Activated T-cell treated with anti-CD3 and anti-CD28 coated beads for 48 hours (primary cell): ENCODE data around the gene FTO.

Experiments
- DNase-seq: peaks from one replicate; pipeline ENCODE4 v3.0.0-alpha.2; 2020; ENCODE audit warnings: low read depth

The FTO gene

DNA sequence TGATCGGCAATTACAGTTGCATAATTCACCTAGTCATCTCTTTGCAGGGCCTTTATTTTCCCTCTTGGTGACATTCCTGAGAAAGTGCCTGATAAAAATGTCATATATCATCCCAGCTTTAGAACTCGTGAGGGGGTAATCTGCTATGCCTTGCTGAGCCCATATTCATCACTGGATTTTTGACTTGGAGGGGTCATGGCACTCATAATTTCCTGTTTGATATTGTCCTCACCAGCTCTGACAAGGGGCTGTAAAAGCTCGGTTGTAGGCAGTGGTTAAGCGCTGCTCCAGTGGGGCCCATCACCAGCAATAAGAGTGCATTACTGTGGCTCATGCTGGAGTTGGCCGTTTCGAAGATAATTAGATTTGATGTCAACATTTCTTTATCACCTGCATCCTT, 355.4 kb downstream of the FTO start:
- DNase-seq = no peak

DNA sequence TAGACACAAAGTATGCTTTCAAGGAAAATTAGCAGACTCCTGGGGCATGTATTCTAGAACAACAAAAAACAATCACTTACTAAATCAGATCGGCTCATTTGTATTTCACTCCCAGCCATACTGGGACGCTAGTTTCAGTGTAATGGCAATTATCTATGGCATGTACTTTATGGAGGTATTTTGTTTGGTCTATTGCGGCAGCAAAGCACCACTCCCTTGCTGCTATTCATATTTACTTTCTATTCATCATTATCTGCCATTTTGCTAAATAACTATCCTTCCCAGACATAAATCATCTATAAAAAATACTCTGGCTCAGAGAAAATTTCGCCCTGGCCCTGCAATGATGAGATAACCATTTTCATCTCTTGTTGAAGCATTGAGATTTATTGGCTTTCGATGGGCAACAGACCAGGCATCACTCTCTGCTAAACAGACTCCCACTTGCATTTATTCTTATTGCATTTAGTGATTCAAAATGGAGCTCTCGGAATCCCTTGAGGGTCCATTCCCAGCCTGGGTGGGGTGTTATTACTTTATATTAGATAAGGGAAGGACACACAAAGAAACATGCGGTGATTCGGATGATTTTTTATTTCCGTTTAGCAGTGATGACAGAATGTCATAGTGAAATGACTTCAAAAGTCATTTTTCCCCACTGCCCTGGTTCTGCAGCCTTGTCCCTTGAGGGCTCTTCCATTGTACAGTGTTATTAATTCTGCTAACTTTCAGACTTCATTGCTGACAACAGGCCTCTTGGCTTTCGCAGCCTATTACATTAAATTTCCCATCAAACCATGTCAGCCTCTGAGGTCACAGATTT, 356.9 kb downstream of the FTO start:
- no peak for DNase-seq

DNA sequence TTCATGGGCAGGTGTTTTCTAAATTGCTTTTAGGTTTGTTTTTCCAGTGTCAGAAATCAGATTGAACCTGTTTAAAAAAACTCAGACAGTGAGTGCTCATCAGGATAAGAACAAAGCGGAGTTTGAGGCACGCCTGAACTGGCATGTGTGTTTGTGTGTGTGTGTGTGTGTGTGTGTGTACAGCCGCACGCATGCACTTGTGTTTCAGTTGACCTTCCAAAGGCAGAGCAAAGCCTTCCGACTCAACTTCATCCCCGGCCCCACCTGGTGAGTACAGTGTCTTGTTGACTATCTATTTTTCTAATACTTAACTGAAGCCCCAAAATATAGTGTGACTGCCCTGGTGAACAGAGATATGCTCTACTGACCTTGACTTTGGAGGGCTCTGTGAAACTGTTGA, 357.5 kb downstream of the FTO start:
- DNase-seq = no peak

DNA sequence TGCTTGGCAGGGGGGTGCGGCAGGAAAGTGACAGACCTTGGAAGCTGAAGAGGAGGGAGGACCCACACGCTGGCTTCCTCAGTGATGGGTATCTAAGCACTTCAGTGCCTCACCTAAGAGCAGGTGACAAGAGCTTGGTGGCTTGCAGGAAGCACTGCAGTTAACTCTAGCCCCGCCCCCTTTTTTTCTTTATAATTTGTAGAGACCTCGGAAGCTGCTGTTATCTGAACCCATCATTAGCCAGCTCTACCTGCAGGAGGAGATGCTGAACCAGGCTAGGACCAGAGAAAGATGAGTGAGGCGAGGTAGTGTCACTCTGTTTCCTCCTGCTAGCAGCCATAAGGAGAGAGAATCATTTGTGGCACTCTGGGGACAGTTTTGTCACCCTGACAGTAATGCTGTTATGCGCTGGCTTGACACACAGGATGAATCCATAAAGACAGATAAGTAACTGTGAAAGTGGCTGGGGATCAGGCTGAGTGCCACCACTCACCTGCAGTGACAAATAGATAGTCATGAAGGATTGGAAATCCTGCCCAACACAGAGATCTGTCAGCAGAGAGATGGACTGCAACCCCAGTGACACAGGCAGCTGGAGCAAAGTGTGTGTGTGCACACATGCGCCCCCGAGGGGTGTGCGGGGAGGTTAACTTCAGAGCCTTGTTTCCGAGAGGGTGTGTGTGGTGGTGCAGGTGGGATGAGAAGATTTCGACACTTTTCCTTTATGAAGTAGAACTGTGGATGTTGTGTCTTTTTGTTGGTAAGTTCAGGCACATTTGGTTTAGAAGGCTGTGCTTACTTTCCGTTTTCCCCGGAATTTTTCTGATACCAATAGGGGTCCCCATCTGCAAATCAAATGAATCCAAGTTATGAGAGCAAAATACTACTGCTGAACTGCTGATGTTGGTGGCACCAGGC, 358.7 kb downstream of the FTO start:
- DNase-seq = no peak

DNA sequence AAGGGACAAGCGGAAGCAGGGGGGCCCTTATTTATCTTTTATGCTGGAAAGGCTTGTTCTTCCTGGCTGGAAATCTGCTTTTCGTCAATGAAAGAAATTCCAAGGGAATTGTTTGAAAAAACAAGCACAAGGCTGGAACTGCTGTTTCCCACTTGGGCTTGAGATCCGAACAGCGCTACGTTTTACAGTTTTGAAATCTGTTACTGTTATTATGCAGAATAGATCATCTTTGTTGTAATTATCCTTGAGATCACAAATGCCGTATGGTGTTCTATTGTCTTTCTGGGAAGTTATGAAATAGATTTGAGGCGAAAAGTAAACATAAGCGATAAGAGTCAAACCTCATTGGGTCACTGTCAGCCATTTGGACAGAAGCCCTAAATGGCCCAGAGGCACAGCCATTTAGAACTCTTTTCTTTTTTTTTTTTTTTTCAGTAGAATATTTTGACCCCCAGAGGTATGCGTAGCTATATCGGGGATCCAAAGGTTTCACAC, 359.4 kb downstream of the FTO start:
- DNase-seq = no peak

DNA sequence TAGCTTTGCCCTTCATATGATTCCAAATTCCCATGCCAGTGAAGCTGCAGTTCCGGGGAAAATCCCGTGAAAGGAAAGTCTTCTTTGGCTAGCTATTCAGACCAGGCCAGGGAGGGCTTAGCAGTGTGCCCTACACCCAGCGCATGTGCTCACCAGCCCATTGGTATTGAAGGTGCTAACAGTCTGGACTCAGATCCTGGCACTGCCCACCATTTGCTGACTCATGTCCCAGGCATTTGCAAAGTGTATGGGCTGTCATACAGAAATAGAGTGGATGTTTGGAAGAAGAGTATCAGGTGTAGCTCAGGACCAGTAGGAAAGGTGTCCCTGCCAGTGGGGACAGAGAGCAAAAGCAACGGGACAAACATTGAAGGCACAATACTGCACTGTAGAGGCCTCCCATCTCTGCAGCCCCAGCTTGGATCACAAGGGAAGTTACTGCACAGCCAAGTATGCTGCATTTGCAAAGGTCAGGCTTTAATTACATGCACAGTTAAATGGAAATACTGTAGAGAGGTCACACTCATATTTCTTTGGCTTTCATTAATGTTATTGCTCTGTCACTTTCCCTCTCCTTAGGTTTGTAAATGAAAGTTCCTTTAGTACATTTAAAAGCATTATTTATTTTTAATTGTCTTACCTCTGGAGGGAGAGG, 362.6 kb downstream of the FTO start:
- no peak for DNase-seq

DNA sequence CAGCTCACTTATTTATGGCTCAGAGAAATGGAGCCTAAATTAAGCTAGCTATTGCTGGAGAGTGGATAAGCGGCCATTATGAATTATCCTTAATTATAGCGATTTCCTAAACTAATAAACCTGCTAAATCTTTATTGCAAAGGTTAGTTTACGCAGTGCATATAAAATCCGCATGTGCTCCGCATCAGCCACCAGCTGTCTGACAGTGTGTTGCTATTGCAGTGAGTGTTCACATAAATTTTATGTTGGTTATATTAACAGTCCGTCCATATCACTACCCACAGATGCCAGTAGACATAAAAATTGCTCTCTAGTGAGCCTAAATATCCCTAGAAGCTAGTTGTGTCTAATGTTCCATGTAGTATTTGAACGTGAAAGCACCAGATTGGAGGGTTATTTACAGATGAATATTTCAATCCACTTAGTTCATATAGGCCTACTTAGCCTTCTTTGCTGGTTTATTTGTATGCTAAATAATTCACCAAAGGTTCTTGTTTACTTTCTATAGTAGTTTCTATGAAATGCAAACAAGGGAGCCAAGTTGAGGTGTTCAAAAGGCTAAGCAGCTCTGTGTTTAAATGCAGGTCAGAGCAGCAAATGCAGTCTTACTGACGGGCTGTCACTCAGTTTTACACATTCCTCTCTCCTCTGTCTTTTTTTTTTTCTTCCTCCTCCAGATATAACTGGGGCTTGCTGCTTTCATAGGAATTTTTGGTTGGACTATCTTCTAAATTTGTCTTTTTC, 363.5 kb downstream of the FTO start:
- no peak for DNase-seq

DNA sequence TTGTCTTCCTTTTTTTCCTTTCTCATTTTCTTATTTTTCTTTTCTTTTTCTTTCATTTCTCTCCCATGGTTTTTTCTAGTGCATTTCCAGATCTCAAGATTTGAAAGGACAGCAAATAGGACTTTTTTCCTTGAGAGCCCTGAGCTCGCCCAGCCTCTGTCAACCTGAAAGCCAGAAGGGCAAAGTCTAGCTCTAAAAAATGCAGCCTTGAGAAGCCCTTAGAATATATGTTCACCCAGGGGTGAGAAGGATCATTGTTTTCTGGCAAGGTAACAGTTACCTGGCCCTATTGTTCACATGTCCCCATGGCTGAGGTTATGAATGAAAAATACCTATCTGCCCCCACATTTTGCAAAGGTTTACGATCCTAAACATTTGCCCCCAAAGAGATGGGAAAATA, 364.3 kb downstream of the FTO start:
- no peak for DNase-seq

DNA sequence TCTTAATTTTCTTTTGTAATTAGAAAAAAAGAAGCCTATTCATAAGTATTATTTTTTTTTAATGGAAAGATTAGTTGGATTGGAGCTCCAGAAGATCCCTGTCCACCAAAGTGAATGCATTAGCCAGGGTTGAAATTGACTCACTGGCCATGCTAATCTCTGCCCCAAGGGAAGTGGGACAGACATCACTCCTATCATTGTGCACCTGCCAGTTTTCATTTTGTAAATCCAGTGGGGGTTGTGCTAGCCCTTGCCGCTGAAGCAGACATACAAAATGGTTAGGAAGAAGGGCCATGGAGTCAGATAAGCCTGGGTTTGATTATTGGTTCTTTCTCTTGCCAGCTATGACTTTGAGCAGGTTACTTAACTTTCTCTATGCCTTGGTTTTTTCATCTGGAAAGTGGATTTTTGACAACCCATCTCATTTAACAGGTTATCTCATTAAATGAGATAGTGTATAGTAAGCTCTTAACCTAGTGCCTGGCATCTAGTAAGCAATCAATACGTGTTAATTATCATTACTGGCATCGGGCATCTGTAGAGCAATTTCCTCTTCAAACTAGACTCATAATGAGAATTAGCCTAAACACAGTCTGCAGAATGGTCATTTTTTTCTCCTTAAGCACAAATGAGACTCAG, 365.8 kb downstream of the FTO start:
- no peak for DNase-seq

DNA sequence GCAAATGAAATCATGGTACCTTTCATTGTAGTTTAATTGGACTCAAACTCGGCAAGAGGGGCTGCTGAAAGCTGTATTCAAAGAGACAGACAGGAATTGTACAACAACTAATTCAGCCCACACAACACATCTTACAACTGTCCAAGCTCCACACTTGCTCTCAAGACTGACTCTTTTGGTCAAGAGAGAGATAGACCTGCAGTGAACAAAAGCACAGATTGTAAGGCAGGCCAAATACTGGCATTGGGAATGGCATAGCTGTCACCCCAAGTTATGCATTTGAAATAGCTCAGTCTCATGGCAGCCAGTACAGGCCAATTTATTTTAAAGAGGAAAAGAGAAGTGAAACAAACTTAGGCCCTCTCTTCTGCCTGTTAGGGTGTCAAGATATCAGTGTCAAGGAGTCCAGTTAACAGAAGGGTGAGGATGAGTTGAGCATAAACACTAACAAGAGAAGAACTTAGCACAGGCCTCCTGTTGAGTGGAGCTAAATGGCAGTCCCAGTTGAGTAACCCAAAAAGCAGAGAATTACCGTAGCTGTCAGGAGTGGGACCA, 366.9 kb downstream of the FTO start:
- DNase-seq = no peak

DNA sequence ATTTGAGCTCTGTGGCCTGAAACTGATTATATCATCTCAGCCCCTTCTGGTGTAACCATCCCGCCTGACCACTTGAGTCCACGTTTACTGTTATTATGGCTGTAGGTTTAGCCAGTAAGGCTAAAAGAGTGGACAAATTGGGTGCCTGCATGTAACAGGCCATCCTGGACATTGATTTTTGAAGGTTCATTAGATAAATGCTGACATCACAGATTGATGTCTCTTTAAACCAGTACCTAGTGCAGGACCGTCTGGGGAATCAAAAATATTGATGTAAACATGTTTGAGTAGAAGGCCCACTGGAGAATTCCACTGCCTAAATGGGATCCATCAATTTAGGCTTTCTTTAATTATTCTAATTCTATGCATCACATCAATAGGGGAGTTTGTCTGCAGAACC, 367.6 kb downstream of the FTO start:
- no peak for DNase-seq

DNA sequence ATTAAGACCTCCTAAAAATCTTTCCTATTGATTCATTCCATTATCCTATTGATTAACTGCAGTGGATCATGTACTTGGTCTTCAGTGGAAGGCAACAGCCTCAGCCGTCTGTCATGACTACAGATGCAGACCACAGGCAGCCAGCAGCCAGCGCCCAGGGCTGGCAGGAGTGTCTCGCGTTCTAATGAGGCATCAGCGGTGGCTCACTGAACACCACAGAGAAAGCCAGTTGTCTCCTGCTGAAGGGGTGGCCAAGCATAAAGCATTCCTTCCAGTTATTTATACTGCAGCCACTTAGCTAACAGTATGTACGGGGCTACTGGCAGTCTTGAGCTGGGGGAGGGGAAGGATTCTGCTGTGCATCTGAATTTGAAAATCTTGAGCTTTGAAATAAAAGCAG, 368.3 kb downstream of the FTO start:
- DNase-seq = no peak

DNA sequence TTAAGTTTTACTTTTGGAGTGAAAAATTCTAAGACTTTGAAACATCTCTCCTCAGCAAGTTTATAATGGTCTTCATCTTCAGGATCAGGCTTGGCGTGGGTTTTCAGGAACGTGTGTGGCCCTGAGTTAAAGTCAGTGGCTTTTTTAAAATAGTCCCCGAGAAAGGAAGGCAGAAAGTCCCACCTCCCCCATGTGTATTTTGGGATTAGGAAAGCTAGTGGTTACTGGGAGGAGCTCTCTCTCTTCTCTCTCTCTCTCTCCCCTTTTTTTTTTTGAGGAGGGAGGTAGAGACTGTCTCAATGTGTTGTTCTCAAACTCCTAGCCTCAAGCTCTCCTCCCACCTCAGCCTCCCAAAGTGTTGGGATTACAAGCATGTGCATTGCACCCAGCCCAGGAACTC, 369.4 kb downstream of the FTO start:
- DNase-seq = no peak

DNA sequence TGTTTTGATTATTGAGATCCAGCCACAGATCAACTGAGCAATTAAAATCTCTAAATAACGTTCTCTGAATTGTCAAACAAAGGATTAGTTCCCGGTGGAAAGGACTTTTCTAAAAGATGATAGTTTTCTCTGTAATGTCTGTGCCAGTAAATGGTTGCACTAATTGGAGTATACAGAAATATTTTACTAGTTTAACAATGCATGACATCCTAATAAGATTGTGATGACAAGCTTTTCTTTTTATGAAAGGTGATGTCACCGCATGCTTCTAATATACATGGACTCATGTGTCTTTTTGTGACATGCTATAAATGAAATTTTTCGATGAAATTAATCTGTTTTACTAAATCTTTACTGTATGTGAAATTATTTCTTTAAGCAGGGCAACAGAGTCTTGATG, 371.5 kb downstream of the FTO start:
- no peak for DNase-seq

DNA sequence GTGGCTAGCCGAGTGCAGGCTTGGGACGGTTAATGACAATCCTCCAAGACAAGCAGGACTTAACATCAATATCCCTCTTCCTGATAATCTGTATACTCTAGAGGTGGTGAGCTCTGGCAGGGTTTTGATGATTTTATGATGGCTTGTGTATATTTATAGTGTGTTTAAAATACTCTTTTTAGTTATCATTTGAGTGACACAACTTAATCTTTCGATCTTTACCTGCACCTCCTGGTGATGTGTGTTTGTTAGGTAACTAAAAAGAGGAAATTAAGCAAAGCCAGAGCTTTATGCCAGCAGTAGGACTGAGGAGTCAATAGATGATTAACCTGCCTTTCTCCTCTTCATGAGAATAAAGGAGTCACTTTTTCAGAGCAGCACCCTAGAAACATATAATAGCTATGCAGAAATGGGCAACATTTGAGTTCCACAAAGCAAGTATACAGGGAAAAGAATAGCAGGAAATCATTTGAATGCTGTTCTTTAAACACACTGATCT, 372.1 kb downstream of the FTO start:
- DNase-seq = no peak

DNA sequence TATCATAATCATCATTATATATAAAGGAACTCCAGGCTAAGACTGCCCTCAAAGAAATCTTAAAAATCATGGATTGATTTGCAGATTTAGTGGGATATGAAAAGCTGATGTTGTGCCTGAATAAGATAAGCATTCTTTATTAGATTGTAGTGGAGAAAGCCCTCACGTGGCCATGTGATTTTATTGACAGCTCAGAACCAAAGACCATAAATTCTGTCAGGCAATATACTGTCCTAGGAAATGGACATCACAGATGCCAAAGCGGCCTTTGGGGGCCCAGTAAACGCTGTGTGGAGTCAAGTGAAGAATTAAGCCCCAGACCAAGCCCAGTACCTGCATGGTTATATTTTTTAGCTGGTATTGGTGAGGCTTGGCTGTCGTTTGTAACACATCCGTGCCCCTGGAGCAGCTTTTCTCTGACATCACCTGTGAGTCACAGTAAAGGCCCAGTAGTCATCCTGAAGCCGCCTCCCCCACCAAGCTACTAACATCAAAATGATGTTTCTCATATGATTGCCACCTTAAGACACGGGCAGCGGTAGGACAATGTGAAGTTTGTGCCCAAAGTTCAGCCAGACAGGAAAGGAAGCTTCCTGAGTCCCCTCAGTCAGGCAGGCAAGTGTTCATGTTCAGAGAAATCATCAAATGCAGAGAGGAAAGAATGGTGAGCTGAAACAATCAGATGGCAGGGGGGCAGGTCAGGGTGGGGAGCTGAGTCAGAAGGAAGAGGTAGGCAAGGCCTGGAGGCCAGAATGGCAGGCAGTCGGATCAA, 373.3 kb downstream of the FTO start:
- DNase-seq = no peak

DNA sequence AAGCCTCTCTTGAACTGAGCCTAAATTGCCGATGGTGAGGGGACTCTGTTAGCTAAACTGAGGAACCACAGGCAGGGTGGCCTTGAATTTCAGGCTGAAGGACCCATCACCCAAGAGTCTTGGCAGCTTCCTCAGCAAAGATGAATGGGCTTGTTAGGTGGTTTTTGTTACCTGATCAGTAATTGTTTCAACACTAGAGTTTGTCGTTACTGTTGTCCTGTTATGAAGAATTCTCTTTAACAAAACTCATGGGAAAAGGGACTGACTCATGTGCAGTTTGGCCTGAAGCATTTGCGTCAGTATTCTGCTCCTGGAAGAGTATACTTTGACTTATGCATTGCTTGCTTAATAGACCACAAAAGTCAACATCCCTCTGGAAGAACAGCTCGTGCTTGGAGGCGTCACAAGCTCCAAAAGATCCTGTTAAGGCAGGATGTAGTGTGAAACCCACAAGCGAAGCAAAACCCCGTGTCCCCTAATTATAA, 376.6 kb downstream of the FTO start:
- no peak for DNase-seq

DNA sequence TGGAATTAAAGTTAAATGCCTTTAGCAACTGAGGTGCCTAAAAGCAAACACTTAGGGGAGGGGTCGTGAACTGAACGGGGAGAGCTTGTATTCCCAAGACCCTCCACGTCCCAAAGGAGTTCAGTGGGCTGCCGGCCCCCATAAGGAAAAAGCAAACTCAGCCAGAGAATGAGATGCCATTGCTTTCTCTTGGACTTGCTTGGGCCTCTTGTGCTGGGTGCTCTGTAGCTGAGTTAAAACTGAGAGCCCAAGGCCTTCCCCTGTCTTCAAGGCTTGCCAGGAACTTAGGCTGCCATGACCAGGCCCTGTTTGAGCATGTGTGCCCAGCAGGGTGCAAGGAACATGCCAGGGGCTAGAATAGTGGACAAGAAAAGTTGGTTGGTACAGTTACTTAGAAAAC, 382.8 kb downstream of the FTO start:
- no peak for DNase-seq

DNA sequence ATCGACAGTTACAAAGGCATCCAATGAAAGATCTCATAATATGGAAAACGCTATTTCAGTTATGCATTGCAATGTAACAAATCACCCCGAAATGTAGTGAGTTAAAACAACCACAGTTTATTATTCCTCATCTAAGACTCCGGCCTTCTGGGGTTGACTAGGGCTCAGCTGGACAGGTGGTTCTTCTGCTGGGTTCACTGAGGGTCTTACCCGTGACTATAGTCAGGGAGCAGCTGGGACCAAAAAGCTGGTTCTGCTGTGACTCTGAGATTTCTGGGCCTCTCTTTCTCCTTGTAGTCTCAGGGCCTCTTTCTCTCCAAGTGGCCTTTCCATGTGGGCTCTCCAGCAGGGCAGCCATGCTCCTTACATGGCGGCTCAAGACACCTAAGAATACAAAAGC, 386.6 kb downstream of the FTO start:
- DNase-seq = no peak

DNA sequence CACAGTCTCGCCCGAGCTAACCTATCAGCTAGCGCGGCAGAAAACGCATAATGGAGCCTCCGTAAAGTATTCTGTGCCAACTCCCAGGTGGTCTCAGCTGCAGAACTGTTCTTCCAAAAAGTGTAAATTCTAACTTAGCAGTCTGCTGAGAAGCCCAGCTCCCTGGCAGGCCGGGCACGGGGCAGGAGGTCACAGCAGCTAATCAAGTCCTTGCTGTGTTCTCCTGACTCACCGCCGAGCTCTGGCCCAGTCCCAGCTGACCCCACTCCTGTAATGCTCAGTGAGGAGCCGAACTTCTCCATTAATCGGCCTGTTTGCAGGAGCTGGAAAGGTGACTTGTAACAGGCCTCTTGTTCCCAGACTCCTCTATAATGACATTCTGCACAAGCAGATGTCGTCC, 389.3 kb downstream of the FTO start:
- DNase-seq = no peak
